ENCODE data around the gene SLC17A6.

GRCh38 chr11:22405377-22405776 lies 67.2 kb downstream of the SLC17A6 start:
- no peak for TF ChIP-seq CTCF (conservative IDR thresholded peaks at IDR 0.05; ENCODE audit: low read length)
- TF ChIP-seq EZH2phosphoT487 (IDR thresholded peaks at IDR 0.05; ENCODE audit: borderline replicate concordance, low read depth, low read length): no peak
